GM21381 (cell line): ENCODE results near the gene APOB.

Experiments
- ATAC-seq: cut with Tn5 transposase; IDR thresholded peaks from one replicate; pipeline ENCODE4 v1.9.1; 2021; ENCODE audit warnings: mild to moderate bottlenecking, moderate library complexity; ENCODE audit not compliant: unreplicated experiment

Gene APOB

DNA sequence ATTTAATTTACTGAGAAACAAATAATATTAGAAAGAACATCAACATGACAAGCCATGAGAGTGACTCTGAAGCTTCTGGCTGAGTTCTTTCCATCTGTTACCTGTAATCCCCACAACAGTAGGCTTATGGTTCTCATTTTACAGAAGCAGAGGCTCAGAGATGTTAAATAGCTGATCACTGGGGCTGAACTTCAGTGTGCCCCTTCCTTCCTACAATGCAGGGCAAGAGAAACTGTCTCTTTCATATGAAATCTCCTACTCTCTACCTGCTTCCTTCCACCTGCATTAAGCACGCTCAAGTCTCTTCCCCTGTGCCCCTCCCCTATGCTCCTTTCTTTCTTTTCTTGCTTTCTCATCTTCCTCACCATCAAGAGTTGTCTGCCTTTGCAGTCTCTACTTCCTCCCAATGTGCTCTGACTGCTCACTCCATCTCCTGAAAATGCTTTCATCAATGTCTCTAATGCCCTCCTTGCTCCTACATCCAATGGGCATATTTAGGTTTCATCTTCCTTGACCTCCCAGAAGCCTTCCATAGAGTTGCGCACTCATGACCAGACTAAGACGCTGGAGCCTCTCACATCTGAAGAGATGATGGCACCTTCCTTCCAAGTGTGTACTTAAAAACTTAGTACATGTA, 23.7 kb downstream of the APOB start:
- no peak for ATAC-seq

GRCh38 chr2:21019678-21020021, 24.2 kb downstream of the APOB start:
- ATAC-seq = no peak

DNA sequence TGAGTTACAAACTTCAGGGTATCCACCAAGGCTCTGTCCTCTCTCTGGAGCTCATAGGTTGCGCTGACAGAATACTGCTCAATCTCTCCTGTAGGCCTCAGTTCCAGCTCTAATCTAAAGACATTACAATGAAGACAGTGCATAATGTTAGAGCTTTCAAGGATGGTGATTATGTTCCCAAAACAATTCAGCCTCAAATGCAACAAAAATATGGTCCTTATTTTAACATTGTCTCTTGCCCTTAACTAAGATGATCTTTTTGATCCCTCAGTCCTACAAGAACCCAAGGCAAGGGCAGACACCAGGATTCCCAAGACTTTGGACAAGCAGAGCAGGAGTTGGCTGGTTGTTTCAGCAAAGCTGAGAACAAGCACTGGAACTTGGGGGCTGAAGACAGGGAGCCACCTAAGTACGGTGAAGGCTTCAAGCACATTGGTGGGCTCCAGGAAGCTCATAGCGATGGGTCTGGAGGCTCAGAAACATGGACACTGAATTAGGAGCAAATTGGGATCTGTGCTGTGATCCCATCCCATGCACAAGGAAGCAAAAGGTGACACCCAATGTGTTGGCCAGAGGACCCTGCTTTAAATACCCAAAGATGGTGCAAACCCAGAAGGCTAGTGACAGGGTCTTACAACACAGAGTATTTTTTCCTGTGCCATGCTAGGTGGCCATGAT, 24.7 kb downstream of the APOB start:
- no peak for ATAC-seq

- no peak for ATAC-seq
These were observed 25.6 kb downstream of the APOB start for GRCh38 chr2:21018290-21018689.

DNA sequence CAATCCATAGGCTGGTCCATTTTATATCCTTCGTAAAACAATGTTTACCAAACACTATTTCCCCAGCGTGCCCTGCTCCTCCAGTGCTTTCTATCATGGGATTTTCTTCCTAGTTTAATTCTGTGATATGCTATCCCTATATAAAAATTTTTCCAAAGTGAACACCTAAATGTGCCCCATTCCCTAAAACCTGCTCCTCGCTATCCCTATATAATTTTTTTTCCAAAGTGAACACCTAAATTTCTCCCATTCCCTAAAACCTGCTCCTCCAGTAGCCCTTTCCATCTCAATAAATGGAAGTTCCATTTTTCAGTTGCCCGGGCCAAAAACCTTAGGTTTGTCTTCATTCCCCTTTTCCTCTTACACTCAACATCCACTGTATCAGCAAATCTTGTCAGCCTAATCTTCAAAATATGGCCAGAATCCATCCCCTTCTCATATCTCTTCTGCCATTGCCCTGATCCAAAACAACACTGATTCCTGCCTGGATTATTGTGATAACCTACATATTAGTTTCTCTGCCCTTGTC, 26.1 kb downstream of the APOB start:
- ATAC-seq = no peak

DNA sequence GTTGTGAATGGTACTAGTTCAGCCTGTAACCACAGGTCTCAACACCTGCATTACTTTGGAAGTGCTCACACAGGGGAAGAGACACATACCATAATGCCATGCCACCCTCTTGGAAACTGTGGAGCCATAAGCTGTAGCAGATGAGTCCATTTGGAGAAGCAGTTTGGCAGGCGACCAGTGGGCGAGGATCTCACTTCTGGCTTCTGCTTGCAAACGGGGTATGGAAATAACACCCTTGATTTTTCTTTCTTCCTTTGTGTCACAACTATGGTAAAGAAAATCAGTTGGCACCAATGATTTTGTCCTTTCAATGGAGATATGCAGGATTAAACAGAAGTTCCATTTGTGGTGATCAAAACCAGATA, 28.6 kb downstream of the APOB start:
- no peak for ATAC-seq

- no peak for ATAC-seq
These were observed 29.3 kb downstream of the APOB start for GRCh38 chr2:21014364-21015280.

DNA sequence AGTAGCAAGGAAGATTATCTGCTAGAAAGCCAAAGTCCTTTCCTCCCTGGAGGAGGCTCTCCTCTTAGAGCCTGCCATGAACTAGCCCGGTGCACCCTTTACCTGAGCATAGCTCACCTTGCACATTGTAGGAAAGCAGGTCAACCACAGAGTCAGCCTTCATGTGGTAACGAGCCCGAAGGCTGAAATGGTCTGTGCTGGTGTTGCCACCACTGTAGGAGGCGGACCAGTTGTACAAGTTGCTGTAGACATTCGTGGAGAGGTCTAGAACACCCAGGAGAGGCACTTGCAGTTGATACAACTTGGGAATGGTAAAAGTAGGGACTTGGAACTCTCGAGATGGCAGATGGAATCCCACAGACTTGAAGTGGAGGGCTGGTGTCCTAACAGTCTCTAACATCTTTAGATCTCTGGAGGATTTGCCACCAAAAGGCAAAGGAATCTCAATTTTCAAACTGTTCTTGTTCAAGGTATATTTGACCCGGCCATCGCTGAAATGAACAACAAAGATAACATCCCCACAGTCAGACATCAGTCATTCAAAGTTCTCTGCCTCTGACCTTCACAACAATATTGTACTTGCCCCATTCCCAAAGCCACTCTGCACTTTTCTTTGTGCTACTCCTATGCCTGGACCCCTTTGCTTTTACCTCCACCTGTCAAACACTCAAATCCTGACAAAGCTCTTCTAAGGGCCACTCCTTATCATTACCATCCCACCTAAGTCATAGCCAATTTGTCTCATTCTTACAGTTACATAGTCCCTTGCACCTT, 30.6 kb downstream of the APOB start:
- no peak for ATAC-seq

DNA sequence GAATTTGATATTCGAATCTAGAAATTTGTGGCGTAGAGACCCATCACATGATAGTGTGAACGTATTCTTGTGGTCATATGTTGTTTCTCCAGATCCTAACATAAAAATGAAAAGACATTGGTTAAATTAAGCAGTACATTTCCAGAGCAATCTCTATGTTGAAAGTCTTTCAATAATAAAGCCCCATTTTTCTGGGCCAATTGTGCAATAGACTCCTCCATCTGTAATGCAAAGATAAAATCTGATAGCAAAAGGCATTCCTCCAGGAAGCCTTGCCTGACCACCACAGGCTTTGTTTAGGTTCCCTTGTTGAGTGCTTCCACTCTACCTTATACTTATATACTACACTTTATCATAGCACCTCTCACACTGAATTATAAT, 31.3 kb downstream of the APOB start:
- no peak for ATAC-seq

- ATAC-seq = no peak
These were observed 31.9 kb downstream of the APOB start for GRCh38 chr2:21011876-21012556.

DNA sequence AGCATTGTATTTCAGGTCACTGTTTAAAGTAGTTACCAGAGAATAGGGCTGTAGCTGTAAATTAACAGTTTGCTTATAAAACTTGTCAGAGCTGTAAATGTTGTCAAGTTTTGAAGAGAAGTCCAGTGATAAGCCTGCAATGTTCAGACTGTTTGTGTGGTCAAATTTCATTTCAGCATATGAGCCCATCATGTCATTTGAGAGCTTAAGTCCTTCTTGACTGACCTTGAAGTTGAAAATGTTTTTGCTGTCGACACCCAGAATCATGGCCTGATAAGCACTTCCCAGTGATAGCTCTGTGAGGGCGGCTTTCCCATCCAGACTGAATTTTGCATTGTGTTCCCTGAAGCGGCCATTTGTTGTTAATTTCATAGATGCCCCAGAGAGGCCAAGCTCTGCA, 32.4 kb downstream of the APOB start:
- no peak for ATAC-seq

DNA sequence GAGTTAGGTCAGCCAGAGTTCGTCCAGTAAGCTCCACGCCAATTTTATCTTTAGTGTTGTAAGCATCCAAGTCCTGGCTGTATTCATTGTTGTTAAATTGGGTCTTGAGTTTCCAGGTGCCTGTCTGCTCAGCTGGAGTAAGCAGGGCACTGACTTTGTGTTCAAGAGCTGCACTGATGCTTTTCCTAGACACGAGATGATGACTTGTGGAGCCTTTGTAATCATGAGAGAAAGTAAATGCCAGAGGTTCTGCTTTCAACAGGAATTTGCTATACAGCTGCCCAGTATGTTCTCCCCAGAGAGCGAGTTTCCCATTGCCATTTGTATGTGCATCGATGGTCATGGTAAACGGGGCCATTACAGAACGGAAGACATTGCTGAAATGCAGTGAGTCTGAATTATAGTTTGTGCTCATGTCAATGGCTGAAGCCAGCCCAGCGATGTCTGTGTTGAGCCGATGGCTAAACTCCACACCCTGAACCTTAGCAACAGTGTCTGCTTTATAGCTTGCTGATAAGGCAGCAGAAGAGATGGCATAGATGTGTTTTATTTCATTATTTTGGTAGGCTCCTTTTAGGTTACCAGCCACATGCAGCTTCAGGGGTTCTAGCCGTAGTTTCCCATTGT, 32.9 kb downstream of the APOB start:
- ATAC-seq = no peak

DNA sequence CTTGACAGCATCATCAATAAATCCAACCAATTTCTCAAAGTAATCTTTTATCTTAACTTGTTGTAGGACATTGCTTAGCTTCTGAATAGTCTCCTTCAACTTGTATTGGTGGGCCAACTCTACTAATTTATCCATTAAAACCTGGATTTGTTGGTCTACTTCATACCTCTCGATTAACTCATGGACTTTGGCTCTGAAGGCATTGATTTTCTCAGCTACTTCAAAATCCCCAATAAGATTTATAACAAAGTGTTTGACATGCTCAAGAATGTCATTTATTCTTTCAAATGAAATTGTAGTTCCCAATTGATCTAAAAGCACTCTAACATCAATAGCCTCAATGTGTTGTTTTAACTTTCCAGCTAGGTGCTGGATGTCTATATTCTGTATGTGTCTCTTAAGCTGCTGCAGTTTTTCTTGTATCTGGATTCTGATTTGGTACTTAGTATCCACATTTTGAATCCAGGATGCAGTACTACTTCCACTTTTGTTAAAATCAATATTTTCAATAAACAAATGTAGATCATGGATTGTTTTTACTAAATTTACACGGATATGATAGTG, 34.1 kb downstream of the APOB start:
- no peak for ATAC-seq

DNA sequence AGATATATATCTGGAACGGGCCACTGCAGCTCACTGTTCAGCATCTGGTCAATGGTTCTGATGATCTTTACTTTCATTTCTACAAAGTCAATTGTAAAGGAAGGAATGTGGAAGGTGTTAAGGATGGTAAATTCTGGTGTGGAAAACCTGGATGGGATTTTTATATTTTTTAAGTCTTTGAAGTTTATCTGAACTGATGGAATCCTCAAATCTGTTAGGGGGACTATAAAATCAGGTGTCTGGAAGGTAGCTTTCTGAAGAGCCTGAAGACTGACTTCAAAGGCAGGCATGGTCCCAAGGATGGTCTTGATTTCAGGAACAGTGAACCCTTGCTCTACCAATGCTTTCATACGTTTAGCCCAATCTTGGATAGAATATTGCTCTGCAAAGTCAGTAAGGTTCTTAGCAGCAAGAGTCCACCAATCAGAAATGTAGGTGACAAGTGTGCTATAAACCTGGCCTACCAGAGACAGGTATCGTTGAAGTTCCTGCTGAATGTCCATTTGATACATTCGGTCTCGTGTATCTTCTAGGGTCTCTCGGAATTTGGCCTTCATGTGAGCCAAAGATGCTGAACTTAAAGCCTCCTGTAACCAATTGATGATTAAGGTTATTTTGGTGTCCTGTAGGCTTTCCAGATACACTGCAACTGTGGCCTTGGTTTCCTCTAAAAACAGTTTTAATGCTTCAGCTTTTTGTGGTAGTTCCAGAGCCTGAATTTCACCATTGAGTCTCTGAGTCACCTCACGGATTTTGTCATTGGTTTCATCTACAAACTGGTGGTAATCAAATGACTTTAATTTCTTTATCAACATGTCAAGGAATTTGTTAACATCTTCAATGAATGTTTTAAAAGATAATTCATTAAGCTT, 34.8 kb downstream of the APOB start:
- ATAC-seq = no peak

DNA sequence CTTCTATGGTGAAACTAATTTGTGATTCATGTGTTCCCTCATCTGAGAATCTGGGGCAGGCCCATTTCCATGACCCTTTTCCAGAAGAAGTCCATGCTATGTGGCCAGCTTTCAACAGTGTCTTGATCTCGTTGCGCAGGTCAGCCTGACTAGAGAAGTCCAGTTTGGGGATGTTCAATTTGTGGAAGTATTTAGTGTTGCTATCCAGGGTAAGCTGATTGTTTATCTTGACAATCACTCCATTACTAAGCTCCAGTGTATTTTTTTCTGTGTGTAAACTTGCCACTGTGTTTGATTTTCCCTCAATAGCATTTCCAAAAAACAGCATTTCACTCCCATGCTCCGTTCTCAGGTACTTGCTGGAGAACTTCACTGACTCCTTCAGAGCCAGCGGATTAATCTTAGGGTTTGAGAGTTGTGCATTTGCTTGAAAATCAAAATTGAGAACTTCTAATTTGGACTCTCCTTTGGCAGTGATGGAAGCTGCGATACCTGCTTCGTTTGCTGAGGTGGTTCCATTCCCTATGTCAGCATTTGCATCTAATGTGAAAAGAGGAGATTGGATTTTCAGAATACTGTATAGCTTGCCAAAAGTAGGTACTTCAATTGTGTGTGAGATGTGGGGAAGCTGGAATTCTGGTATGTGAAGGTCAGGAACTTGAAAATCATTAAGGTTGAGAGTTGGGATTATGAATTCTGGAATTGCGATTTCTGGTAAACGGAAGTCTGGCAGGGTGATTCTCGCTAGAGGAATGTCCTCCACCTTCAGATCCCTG, 35.7 kb downstream of the APOB start:
- no peak for ATAC-seq

GRCh38 chr2:21007129-21008013, 36.5 kb downstream of the APOB start:
- ATAC-seq = no peak
